Stimulated activated CD4-positive, alpha-beta T cell treated with anti-CD3 and anti-CD28 coated beads, Interleukin-4, amount 100 ng/mL, for 1 hour (primary cell): ENCODE measurements around the gene GPATCH2.

Experiments used
- DNase-seq: peaks from one replicate; pipeline ENCODE4 v3.0.0-alpha.2; 2020

The GPATCH2 gene

GRCh38 chr1:217577336-217577735 lies 53.6 kb downstream of the GPATCH2 start:
- DNase-seq: no peak

DNA sequence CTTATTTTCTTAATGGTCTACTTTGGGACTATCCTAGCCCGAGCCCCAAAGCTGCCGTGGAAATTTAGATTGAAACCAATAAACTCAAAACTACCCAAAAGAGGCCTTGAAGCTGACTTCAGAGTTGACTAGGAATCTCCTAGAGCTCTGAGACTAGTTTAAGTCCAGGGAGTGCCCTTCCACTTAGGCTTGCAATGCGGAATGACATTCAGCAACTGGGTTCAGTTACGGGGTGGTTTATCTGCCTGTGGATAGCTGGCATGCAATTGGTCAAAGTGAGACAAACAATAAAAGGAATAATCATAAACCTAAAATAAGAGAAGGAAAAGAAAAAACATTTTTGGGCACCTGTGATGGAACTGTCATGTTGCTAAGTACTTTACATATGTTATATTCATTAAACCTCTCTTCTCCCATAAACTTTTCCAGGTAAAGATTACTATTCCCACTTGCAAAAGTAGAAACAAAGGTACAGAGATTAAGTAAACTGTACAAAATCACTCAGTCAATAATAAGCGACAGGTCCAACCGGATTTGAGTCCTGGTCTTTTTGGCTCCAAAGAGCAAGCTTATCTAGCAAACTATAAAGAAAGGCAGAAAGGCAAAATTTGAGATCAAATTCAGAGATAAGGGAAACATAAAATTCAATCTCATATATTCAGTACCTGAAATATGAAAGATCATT lies 56.5 kb downstream of the GPATCH2 start:
- DNase-seq: no peak

DNA sequence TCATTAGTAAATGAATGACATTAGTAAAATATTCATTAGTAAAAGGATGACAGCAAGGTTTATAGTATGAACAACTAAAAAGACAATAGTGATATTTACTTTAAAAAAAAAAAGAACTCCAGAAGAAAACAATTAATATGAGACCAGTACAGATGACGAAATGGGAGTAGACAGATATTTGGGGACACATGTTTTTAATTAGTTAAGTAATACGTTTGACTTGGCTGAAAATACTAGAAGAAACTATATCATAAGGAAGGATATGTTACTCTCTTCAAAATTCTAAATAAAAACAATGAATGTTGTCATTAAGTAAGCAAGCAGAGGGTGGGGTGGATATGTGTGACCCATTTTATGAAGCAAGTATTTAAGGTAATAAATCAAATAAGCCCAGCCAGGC lies 61.9 kb downstream of the GPATCH2 start:
- no peak for DNase-seq

- DNase-seq: no peak
Measured at GRCh38 chr1:217568200-217568599, 62.7 kb downstream of the GPATCH2 start.

- no peak for DNase-seq
Measured at GRCh38 chr1:217564833-217565232, 66.1 kb downstream of the GPATCH2 start.

GRCh38 chr1:217564207-217564606 lies 66.7 kb downstream of the GPATCH2 start:
- DNase-seq: no peak

DNA sequence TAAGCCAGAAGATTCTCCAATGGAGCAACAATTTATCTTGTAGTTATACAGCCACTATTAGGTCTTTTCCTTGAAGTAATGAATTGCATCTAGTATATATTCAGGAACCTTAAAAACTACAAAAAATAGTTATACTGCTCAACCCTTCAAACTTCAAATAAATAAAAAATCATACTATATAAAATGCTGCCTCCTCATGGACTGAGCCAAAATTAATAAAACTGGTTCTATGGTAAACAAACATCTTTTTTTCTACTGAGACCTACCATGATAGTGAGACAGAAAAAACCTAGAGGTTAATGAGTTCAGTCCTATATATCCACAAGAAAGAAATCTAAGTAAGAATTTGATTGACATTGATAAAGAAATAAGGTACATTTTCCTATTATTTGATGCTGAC lies 67.7 kb downstream of the GPATCH2 start:
- no peak for DNase-seq

- no peak for DNase-seq
Measured at GRCh38 chr1:217562229-217562878, 68.5 kb downstream of the GPATCH2 start.

DNA sequence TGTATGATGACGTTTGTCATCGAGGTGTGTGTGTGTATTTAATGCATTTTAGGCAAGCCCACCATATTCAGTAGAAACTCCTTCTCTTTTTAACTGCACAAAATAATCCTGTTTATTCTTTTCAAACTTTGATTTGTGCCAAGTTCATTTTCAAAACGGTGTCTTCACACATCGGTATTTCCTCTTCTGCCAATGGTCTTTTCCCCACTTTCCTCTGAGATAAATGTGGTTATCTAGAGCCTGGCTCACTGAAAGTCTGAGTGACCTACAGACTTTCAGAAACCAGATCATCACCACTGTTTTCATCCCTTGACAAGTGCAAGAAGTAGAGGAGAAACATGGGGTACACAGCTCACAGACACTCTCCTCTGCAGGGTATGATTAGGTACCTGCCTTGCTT lies 69.4 kb downstream of the GPATCH2 start:
- no peak for DNase-seq

GRCh38 chr1:217554849-217555248 lies 76.0 kb downstream of the GPATCH2 start:
- no peak for DNase-seq

GRCh38 chr1:217553949-217554509 lies 76.9 kb downstream of the GPATCH2 start:
- no peak for DNase-seq

- no peak for DNase-seq
Measured at GRCh38 chr1:217552339-217552951, 78.4 kb downstream of the GPATCH2 start.

DNA sequence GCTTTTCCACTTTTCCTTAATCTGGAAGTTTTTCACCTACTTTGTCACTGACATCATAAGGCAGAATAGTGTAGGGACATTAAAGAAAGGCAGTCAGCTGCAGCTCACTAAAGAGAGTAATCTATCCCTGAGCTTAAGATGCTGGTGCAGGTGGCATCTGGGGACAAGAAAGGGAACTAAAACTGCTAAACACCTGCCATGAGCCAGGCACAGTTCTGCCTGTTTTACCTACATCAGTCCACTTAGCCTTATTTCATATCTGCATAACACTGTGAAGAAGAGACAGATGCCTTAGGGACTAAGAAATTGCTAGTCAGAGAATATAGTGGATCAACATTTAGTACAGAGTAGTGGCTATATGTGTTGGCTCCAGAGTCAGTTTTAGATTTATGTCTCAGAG lies 88.1 kb downstream of the GPATCH2 start:
- DNase-seq: no peak

DNA sequence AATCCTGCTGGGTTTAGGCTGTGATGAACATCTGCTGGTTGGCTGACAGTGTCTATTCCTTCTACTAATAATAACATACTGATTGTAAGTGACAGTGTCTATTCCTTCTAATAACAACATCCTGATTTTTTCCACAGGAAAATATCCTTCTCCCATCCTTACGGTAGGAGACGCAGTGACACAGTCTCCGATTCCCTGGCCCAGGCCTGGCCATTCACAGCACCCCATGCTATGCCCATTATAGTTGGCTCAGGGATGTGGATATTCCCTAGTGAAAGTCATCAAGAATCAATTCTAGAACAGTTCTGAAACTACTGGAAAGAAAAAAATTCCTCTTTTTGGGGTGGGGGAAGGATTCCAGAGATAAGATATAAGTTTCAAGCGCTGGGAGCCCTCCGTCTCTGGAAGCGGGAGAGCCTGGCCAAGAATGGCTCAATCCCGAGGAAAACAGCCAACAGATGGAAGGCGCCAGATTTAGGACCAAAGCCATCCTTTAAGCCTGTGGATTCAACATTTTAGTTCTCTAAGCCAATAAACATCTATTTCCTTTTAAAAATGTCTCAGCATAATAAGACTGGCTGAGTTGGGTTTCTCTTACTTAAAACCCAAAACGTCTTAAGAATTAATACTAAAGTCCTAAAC lies 88.6 kb downstream of the GPATCH2 start:
- no peak for DNase-seq

GRCh38 chr1:217540321-217540720 lies 90.6 kb downstream of the GPATCH2 start:
- DNase-seq: no peak

- no peak for DNase-seq
Measured at GRCh38 chr1:217539510-217539909, 91.4 kb downstream of the GPATCH2 start.

DNA sequence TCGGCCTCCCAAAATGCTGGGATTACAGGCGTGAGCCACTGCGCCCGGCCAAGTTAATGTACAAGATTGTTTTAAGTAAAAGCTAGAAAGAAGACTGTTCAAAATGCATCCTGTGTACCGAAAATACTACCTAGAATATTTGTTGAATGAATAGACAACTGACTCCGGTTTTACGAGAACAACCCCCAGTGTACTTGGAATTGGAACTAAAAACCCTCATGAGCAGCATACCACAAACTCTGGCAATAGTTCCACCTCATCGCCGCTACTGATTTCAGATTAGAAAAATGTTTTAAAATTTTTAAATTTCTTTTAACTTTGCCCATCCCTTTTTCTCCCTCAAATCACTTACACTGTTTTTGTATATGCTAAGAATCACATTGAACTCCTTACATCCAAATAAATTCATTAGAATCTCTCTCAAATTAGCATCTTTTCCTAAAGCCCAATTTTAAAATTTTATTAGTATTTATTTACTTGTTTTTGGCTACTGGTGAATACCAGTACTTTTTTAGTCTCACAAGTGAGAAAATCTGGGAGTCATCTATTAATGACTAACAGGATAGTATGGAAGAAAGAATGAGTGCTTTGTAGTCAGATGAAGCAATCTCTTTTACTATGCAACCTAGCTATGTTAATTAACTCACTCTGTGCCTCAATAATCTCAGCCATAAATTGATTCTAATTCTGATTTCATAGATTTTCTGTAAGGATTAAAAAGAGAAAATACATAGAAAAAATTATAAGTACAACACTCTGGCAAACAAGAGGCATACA lies 95.1 kb downstream of the GPATCH2 start:
- no peak for DNase-seq

DNA sequence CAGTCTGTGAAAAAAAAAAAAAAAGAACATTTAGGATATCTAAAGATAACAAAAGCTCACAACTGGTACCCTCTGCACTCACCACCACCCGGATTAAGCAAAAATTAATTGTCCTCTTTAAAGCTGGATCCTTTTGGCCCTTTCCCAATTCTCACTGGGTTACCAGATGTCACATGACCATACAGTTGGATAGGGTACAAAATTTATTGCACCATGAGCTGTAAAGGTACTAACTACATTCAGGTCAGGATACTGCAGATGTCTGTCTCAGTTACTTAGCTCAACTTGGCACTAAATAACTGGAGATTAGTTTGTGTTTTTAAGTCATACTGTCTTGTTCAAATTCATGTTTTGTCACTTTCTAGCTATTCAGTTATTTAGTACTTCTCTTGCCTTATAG lies 96.3 kb downstream of the GPATCH2 start:
- no peak for DNase-seq

GRCh38 chr1:217528271-217528670 lies 102.6 kb downstream of the GPATCH2 start:
- no peak for DNase-seq

DNA sequence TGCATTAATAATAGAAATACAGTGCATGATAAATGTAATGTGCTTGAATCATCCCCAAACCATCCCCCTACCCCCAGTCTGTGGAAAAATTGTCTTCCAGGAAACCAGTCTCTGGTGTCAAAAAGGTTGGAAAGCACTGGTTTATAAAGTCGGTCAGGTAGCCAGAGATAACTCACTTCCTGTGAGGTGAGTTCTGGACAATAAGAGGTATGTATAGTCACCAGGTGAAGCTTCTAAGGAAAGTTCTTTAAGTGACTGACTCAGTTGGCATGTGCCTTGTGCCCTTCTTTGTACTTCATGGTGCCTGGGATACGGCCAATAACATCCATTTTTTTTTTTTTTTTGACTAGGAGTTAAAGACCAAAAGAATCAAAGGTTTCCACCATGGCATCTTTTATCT lies 103.7 kb downstream of the GPATCH2 start:
- DNase-seq: no peak

- no peak for DNase-seq
Measured at GRCh38 chr1:217526636-217527035, 104.3 kb downstream of the GPATCH2 start.

GRCh38 chr1:217525773-217526490 lies 105.0 kb downstream of the GPATCH2 start:
- no peak for DNase-seq
